HepG2 (cell line): ENCODE results near the gene SLC39A8. TPM values are rescaled to one million over a fixed set of nuclear protein-coding genes. Genes with fewer than 3 reads are reported as not detected.

Experiments
- FOXP1 ChIP-seq, 2 experiments: fragments of 450-650 bp in 1 of 2; IDR thresholded peaks; 2 replicates each; pipeline ENCODE4 v1.6.1; 2017 to 2018; ENCODE audit warnings: antibody characterized with exemption in 1 of 2
- U2AF2 ChIP-seq: fragments of 200-400 bp; formaldehyde crosslinking; IDR thresholded peaks from 2 replicates; pipeline ENCODE4 v1.6.1; 2017; ENCODE audit warnings: low read depth, mild to moderate bottlenecking, low read length
- ZBTB40 ChIP-seq, 2 experiments: fragments of 450-650 bp in 1 of 2; sonication (generic) in 1 of 2; formaldehyde crosslinking in 1 of 2; IDR thresholded peaks; 2 replicates each; pipeline versions ENCODE4 v1.6.1 to v1.8.0; 2016 to 2022; ENCODE audit warnings: antibody characterized with exemption in 1 of 2, mild to moderate bottlenecking in 1 of 2, missing genetic modification reagents in 1 of 2
- ZNF687 ChIP-seq: sonication (generic); formaldehyde crosslinking; IDR thresholded peaks from 2 replicates; pipeline ENCODE4 v1.5.1; 2020; ENCODE audit warnings: mild to moderate bottlenecking, missing genetic modification reagents, moderate library complexity
- polyA plus RNA-seq, 8 experiments: library from polyadenylated mRNA; depleted of rRNA in 3 of 8; stranded (reverse) in 7 of 8; unstranded in 1 of 8; fragments of >200 nt; fragmentation: Illumina TruSeq in 4 of 8; extraction: Trizol in 4 of 8; gene quantifications; 2 replicates each; pipeline versions ENCODE4 v1.2.1 to v1.2.3, GENCODE V29; 2011 to 2016; ENCODE audit warnings: low read depth in 4 of 8, missing spikeins in 1 of 8, mixed read lengths in 1 of 8; ENCODE audit not compliant: insufficient read depth in 1 of 8
- total RNA-seq, 5 experiments: library from RNA; depleted of rRNA; stranded (reverse); fragments of >200 nt; fragmentation: Illumina TruSeq; extraction: Trizol; gene quantifications; 2 replicates each; pipeline ENCODE4 v1.2.3, GENCODE V29; 2016; ENCODE audit warnings: low read depth in 1 of 5

The SLC39A8 gene
- total and polyA plus RNA-seq, 2 of the 13 experiments (the other 11 are each of a cell fraction or from before 2014, with no cell fraction given): 0.22 to 0.38 TPM

GRCh38 chr4:102259702-102260101 lies 85.6 kb downstream of the SLC39A8 start (continued):
- no peak for TF ChIP-seq ZBTB40 (IDR thresholded peaks at IDR 0.05)
- no peak for TF ChIP-seq ZBTB40 (CRISPR knock-in tag; IDR thresholded peaks at IDR 0.05)
- no peak for TF ChIP-seq FOXP1 (IDR thresholded peaks at IDR 0.05)
- no peak for TF ChIP-seq FOXP1 (CRISPR knock-in tag; IDR thresholded peaks at IDR 0.05)
- TF ChIP-seq U2AF2: no peak
- TF ChIP-seq ZNF687 (CRISPR knock-in tag): no peak
- TF ChIP-seq, all 625 proteins: peak for 0
